Peyer's patch (tissue), 4 donors: Measurements from ENCODE around the gene ABHD13.

ENCODE experiments used
- POLR2A ChIP-seq, 2 donors: fragments of 450-650 bp; IDR thresholded peaks; one replicate each; pipeline ENCODE4 v1.5.1; 2017; ENCODE audit warnings: antibody characterized with exemption in 2 of 2, mild to moderate bottlenecking in 2 of 2, moderate library complexity in 2 of 2
- TF ChIP-seq, protein P1 (sequence below), 6 experiments: fragments of 450-650 bp in 4 of 6; fragments of 200-600 bp in 2 of 6; sonication (generic) in 1 of 6; IDR thresholded peaks; one replicate each; pipeline ENCODE4 v1.5.1; 2017 to 2019; ENCODE audit warnings: antibody characterized with exemption in 6 of 6, mild to moderate bottlenecking in 3 of 6, moderate library complexity in 1 of 6

DNA sequence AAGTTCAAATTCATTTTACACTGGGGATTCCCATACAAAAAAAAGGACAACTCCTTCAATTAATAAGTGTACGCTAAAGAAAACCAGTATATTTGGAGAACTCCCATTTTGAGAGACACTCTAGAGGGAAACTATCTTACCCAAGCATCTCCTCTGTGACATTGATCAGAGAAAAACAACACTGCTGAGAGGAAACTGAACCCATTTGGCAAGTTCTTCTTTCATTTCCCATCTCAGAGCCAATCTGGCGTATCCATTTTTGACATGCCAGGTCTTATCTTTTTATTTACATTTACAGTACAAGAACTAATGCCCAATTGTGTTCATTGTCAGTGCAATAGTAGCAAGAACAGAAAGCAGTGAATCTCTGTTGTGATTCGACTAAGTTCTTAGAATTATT lies 33.0 kb upstream of the ABHD13 start:
- TF ChIP-seq, protein P1, sequence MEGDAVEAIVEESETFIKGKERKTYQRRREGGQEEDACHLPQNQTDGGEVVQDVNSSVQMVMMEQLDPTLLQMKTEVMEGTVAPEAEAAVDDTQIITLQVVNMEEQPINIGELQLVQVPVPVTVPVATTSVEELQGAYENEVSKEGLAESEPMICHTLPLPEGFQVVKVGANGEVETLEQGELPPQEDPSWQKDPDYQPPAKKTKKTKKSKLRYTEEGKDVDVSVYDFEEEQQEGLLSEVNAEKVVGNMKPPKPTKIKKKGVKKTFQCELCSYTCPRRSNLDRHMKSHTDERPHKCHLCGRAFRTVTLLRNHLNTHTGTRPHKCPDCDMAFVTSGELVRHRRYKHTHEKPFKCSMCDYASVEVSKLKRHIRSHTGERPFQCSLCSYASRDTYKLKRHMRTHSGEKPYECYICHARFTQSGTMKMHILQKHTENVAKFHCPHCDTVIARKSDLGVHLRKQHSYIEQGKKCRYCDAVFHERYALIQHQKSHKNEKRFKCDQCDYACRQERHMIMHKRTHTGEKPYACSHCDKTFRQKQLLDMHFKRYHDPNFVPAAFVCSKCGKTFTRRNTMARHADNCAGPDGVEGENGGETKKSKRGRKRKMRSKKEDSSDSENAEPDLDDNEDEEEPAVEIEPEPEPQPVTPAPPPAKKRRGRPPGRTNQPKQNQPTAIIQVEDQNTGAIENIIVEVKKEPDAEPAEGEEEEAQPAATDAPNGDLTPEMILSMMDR (IDR thresholded peaks at IDR 0.05): no peak
- no peak for TF ChIP-seq POLR2A (IDR thresholded peaks at IDR 0.05)
